ENCODE results near the gene LHFPL4.

Gene LHFPL4

GRCh38 chr3:9590282-9590791 is 36.7 kb upstream of the LHFPL4 start:
- DNase-seq (ENCODE audit: low read depth) = peak; percentile 49
- no peak for TF ChIP-seq CTCF (IDR thresholded peaks at IDR 0.05; ENCODE audit: low read depth, low read length)
- no peak for TF ChIP-seq MYC (IDR thresholded peaks at IDR 0.05; ENCODE audit: low read depth, low read length)
- no peak for TF ChIP-seq POLR2A (IDR thresholded peaks at IDR 0.05; ENCODE audit: extremely low read depth, insufficient read length)
- TF ChIP-seq, protein P1, sequence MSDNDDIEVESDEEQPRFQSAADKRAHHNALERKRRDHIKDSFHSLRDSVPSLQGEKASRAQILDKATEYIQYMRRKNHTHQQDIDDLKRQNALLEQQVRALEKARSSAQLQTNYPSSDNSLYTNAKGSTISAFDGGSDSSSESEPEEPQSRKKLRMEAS (IDR thresholded peaks at IDR 0.05; ENCODE audit: low read depth, low read length) = no peak
- no peak overlapping the region for H3K4me3 ChIP-seq (ENCODE audit: low read depth, low read length)

DNA sequence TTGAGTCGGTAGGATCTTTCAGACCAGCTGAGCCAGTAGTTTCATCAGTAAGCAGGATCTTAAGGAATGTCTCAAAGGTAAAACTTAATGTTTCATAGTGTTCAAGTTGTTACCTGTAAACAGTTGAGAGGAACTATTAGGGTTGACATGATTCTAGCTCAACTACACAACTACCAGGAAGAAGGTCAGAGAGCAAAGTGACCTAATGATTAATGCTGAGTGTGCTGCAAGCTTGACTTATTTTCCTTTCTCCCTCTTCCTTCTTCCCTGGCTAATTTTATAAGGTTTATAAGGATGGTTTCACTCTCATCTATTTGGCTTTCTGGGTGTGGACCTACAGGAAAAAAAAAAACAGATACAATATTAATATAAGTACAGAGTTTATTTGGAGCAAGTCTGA is 30.2 kb upstream of the LHFPL4 start:
- TF ChIP-seq POLR2A (IDR thresholded peaks at IDR 0.05; ENCODE audit: extremely low read depth, insufficient read length) (no peak), MYC (IDR thresholded peaks at IDR 0.05; ENCODE audit: low read depth, low read length) (no peak), CTCF (IDR thresholded peaks at IDR 0.05; ENCODE audit: low read depth, low read length) (no peak)
- TF ChIP-seq, protein P1 (IDR thresholded peaks at IDR 0.05; ENCODE audit: low read depth, low read length) = no peak
- DNase-seq (ENCODE audit: low read depth) = no peak
- H3K4me3 ChIP-seq (ENCODE audit: low read depth, low read length) = no peak overlapping the region

DNA sequence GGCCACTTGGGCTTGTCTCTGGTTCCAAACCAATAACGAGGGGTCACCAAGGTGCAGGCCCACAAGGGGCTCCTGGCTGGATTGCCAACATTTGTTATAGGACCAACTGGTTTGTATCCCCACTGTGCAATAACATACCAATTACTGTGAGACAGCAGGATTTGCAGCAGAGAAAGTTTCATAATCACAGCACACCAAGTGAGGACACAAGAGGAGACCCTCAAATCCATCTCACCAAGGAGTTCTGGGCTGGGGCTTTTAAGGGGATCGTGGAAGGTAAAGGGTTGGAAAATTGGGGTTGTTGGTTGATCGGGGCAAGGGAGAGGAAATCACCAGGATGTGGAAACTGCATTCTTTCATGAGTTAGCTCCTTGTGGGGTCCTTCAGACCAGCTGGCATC is 29.7 kb upstream of the LHFPL4 start:
- no peak for DNase-seq (ENCODE audit: low read depth)
- TF ChIP-seq MYC (IDR thresholded peaks at IDR 0.05; ENCODE audit: low read depth, low read length) (no peak), CTCF (IDR thresholded peaks at IDR 0.05; ENCODE audit: low read depth, low read length) (no peak), POLR2A (IDR thresholded peaks at IDR 0.05; ENCODE audit: extremely low read depth, insufficient read length) (no peak)
- TF ChIP-seq, protein P1 (IDR thresholded peaks at IDR 0.05; ENCODE audit: low read depth, low read length) = no peak
- H3K4me3 ChIP-seq (ENCODE audit: low read depth, low read length) = no peak overlapping the region

DNA sequence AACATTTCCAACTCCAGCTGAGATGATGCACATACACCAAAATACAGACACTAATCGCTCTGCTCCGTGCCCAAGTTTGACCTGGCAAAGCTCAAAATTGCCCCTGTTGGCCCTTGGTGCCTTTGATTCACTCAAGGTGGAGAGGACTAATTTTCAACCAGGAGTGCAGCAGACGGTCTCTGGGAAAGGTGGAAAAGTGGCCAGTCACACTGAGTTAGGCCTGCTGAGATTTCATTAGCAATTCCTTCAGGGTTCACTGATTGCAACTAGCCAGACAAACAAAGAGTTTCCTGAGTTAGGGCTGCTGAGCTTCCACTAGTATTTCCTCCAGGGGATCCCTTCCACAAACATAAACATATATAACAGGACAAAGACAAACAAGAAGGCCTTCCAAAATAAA is 28.7 kb upstream of the LHFPL4 start:
- no peak overlapping the region for H3K4me3 ChIP-seq (ENCODE audit: low read depth, low read length)
- TF ChIP-seq MYC (IDR thresholded peaks at IDR 0.05; ENCODE audit: low read depth, low read length) (no peak), CTCF (IDR thresholded peaks at IDR 0.05; ENCODE audit: low read depth, low read length) (no peak), POLR2A (IDR thresholded peaks at IDR 0.05; ENCODE audit: extremely low read depth, insufficient read length) (no peak)
- TF ChIP-seq, protein P1 (IDR thresholded peaks at IDR 0.05; ENCODE audit: low read depth, low read length) = no peak
- DNase-seq (ENCODE audit: low read depth) = no peak

DNA sequence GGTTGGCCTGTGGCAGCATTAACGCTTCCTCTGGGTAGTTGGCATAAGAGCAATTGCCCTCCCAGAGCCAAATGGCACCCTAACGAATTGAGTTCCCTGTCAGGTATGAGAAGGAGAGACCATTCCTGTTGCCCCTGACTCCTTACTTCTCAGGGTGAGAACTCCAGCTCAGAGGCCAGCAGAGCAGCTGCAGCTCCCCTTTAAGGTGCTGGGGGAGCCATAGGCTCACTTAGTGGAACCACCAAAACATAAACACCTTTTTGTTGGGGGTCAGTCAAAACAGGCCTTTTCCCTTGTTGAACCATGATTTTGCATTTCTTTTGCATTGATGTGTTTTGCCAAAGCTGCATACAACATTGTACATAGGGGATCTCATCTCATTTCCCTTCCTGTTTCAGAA is 28.1 kb upstream of the LHFPL4 start:
- DNase-seq (ENCODE audit: low read depth) = no peak
- TF ChIP-seq, protein P1 (IDR thresholded peaks at IDR 0.05; ENCODE audit: low read depth, low read length) = no peak
- TF ChIP-seq MYC (IDR thresholded peaks at IDR 0.05; ENCODE audit: low read depth, low read length) = no peak
- no peak for TF ChIP-seq POLR2A (IDR thresholded peaks at IDR 0.05; ENCODE audit: extremely low read depth, insufficient read length)
- no peak for TF ChIP-seq CTCF (IDR thresholded peaks at IDR 0.05; ENCODE audit: low read depth, low read length)
- no peak overlapping the region for H3K4me3 ChIP-seq (ENCODE audit: low read depth, low read length)
